WTC11 (cell line): ENCODE results near the gene BCL7A.

ENCODE experiments used
- ATF2 ChIP-seq: sonication (generic); formaldehyde crosslinking; IDR thresholded peaks from 2 replicates; pipeline ENCODE4 v1.8.1; 2022; ENCODE audit warnings: low read depth, missing genetic modification reagents, borderline replicate concordance
- CBFB ChIP-seq: sonication (generic); formaldehyde crosslinking; IDR thresholded peaks from 2 replicates; pipeline ENCODE4 v1.8.1; 2022; ENCODE audit warnings: mild to moderate bottlenecking, low read depth, missing genetic modification reagents
- CTCF ChIP-seq: fragments of 200-600 bp; IDR thresholded peaks from 2 replicates; pipeline ENCODE4 v1.8.0; 2022; ENCODE audit warnings: antibody characterized with exemption
- E2F1 ChIP-seq: sonication (generic); formaldehyde crosslinking; IDR thresholded peaks from 2 replicates; pipeline ENCODE4 v1.8.0; 2022; ENCODE audit warnings: mild to moderate bottlenecking, missing genetic modification reagents
- FOXP4 ChIP-seq: sonication (generic); formaldehyde crosslinking; IDR thresholded peaks from 2 replicates; pipeline ENCODE4 v1.8.0; 2022; ENCODE audit warnings: mild to moderate bottlenecking, missing genetic modification reagents
- GABPB1 ChIP-seq: sonication (generic); formaldehyde crosslinking; IDR thresholded peaks from 2 replicates; pipeline ENCODE4 v1.8.1; 2023; ENCODE audit warnings: mild to moderate bottlenecking, missing genetic modification reagents
- TP53 ChIP-seq: sonication (generic); formaldehyde crosslinking; IDR thresholded peaks from 2 replicates; pipeline ENCODE4 v1.8.1; 2023; ENCODE audit warnings: mild to moderate bottlenecking, missing genetic modification reagents
- ZBTB21 ChIP-seq: sonication (generic); formaldehyde crosslinking; IDR thresholded peaks from 2 replicates; pipeline ENCODE4 v1.8.1; 2023; ENCODE audit warnings: mild to moderate bottlenecking, missing genetic modification reagents, borderline replicate concordance
- ZNF263 ChIP-seq: sonication (generic); formaldehyde crosslinking; IDR thresholded peaks from 2 replicates; pipeline ENCODE4 v1.8.1; 2022; ENCODE audit warnings: low read depth, mild to moderate bottlenecking, moderate library complexity, missing genetic modification reagents

- no peak for TF ChIP-seq FOXP4 (CRISPR knock-in tag)
- no peak for TF ChIP-seq CTCF
- TF ChIP-seq GABPB1, result no peak
- TF ChIP-seq ATF2 (CRISPR knock-in tag), result no peak
- TF ChIP-seq CBFB (CRISPR knock-in tag), result no peak
- TF ChIP-seq TP53 (CRISPR knock-in tag), result no peak
- no peak for TF ChIP-seq ZBTB21 (CRISPR knock-in tag)
- no peak for TF ChIP-seq E2F1
- TF ChIP-seq ZNF263 (CRISPR knock-in tag), result no peak
These were observed 8.8 kb downstream of the BCL7A start for GRCh38 chr12:122030424-122031035.
